Left lung (tissue), 10 donors: ENCODE data around the gene DDHD1. TPM values are rescaled to one million over a fixed set of nuclear protein-coding genes. Genes with fewer than 3 reads are reported as not detected.

Experiments used
- ATAC-seq: fragments of 200-7000 bp; cut with Tn5 transposase; one replicate; pipeline ENCODE4 v1.9.1; 2020; ENCODE audit warnings: moderate library complexity
- DNase-seq, 4 donors: peaks; one replicate each; pipeline ENCODE4 v3.0.0-alpha.2; 2013 to 2020
- H3K27ac ChIP-seq, 2 donors: fragments of 200-600 bp; sonication (generic) in 1 of 2; one replicate each; pipeline versions ENCODE4 v1.5.0 to v1.8.0; 2020 to 2021
- H3K27me3 ChIP-seq, 2 donors: fragments of 200-600 bp; sonication (generic) in 1 of 2; one replicate each; pipeline versions ENCODE4 v1.5.0 to v1.8.0; 2020 to 2021
- H3K36me3 ChIP-seq, 2 donors: fragments of 200-600 bp; sonication (generic) in 1 of 2; one replicate each; pipeline versions ENCODE4 v1.5.0 to v1.8.0; 2020 to 2021
- H3K4me1 ChIP-seq, 2 donors: fragments of 200-600 bp; one replicate each; pipeline ENCODE4 v1.8.0; 2021
- H3K4me3 ChIP-seq, 2 donors: fragments of 200-600 bp; sonication (generic) in 1 of 2; one replicate each; pipeline versions ENCODE4 v1.5.0 to v1.8.0; 2020 to 2021; ENCODE audit warnings: mild to moderate bottlenecking in 1 of 2
- H3K9me3 ChIP-seq, 2 donors: fragments of 200-600 bp; sonication (generic) in 1 of 2; one replicate each; pipeline versions ENCODE4 v1.5.0 to v1.8.0; 2020 to 2021
- intact Hi-C, 2 donors: fragments of 100-400 bp; cut with DNase I; formaldehyde crosslinking; loops; one replicate each; pipeline versions ENCODE4 v1.11.2 to v1.14.2; 2022
- polyA plus RNA-seq, 6 donors: library from polyadenylated mRNA; unstranded; fragments of 120-200 nt; gene quantifications; one replicate each; pipeline ENCODE4 v1.2.1, GENCODE V29; 2013; ENCODE audit not compliant: insufficient read length in 6 of 6
- total RNA-seq, 2 donors: library from RNA; stranded (reverse); fragmentation: NEBNext Ultra II Directional; extraction: Animal tissue kit (Norgen Biotek cat#: 25700); gene quantifications; one replicate each; pipeline ENCODE4 v1.2.1, GENCODE V29; 2021
- TF ChIP-seq, protein P1 (sequence below), 2 donors: fragments of 200-600 bp; sonication (generic) in 1 of 2; IDR thresholded peaks; one replicate each; pipeline versions ENCODE4 v1.5.0 to v1.8.0; 2021; ENCODE audit warnings: antibody characterized with exemption in 2 of 2
- donor health status: DM: no; HTN: yes; CAD: no.
- donor health status: DM: no; HTN: no; CAD: no.

Gene DDHD1
- total and polyA plus RNA-seq, 8 donors: 13.2 to 22.7 (median 21.1) TPM

- ATAC-seq (no peak), DNase-seq (no peak)
- TF ChIP-seq, protein P1, sequence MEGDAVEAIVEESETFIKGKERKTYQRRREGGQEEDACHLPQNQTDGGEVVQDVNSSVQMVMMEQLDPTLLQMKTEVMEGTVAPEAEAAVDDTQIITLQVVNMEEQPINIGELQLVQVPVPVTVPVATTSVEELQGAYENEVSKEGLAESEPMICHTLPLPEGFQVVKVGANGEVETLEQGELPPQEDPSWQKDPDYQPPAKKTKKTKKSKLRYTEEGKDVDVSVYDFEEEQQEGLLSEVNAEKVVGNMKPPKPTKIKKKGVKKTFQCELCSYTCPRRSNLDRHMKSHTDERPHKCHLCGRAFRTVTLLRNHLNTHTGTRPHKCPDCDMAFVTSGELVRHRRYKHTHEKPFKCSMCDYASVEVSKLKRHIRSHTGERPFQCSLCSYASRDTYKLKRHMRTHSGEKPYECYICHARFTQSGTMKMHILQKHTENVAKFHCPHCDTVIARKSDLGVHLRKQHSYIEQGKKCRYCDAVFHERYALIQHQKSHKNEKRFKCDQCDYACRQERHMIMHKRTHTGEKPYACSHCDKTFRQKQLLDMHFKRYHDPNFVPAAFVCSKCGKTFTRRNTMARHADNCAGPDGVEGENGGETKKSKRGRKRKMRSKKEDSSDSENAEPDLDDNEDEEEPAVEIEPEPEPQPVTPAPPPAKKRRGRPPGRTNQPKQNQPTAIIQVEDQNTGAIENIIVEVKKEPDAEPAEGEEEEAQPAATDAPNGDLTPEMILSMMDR (IDR thresholded peaks at IDR 0.05): no peak
- no peaks in the 10 kb centered on the region for H3K27me3 ChIP-seq
- no peak overlapping the region for H3K27ac ChIP-seq
- intact Hi-C loops: no loop called here
- H3K9me3 ChIP-seq: no peaks in the 10 kb centered on the region
- no peaks in the 10 kb centered on the region for H3K4me1 ChIP-seq
- H3K36me3 ChIP-seq: peaks cover 0 to 6% of the 10 kb centered on the region in 2 donors
- H3K4me3 ChIP-seq: no peak overlapping the region
These were observed 93.1 kb downstream of the DDHD1 start for GRCh38 chr14:53060046-53060445.

GRCh38 chr14:53055003-53055402 lies 98.1 kb downstream of the DDHD1 start:
- no peaks in the 10 kb centered on the region for H3K9me3 ChIP-seq
- no peak overlapping the region for H3K27ac ChIP-seq
- H3K27me3 ChIP-seq: no peaks in the 10 kb centered on the region
- intact Hi-C loops: loop anchor here in 1 of 2 donors (5.0 to 10.0 kb wide), 2 partner anchors 90 to 233 kb away; no protein-coding TSS in a partner anchor
- peaks cover 0 to 6% of the 10 kb centered on the region in 2 donors for H3K36me3 ChIP-seq
- ATAC-seq: peak; percentile 85
- peak in 2 of 4 donors; percentile 48 to 54 for DNase-seq
- no peaks in the 10 kb centered on the region for H3K4me1 ChIP-seq
- TF ChIP-seq, protein P1 (IDR thresholded peaks at IDR 0.05): peak; percentile 62 to 68
- H3K4me3 ChIP-seq: no peak overlapping the region

DNA sequence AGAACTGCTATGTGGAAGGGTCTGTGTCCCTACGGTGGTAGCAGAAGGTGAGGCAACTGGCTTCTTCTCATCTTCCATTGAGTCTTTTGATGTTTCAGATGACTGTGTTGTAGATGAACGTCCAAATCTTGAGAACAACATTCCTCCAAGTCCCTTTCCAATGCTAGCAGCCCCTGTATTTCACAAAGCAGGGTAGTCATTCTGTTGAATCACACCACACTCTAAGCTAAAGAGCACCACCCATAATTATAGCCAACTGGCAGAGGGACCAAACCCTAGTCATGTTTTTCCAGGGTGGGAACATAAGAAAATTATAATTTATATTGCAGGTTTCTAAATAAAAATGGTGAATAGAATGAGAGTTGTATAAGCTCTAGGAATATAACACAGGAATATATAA lies 98.7 kb downstream of the DDHD1 start:
- peak; percentile 24 for ATAC-seq
- TF ChIP-seq, protein P1 (IDR thresholded peaks at IDR 0.05): no peak
- no peaks in the 10 kb centered on the region for H3K27me3 ChIP-seq

GRCh38 chr14:53048631-53049030 lies 104.5 kb downstream of the DDHD1 start:
- Histone ChIP-seq H3K9me3 (no peaks in the 10 kb centered on the region), H3K4me1 (no peaks in the 10 kb centered on the region), H3K4me3 (no peak overlapping the region), H3K27ac (no peak overlapping the region), H3K36me3 (no peaks in the 10 kb centered on the region), H3K27me3 (no peaks in the 10 kb centered on the region)
- DNase-seq (no peak), ATAC-seq (no peak)
- TF ChIP-seq, protein P1 (IDR thresholded peaks at IDR 0.05): no peak
- intact Hi-C loops: no loop called here

More for the DNA sequence above, 98.7 kb downstream of the DDHD1 start:
- no peaks in the 10 kb centered on the region for H3K4me1 ChIP-seq
- H3K9me3 ChIP-seq: no peaks in the 10 kb centered on the region
- no peak overlapping the region for H3K27ac ChIP-seq
- no peak for DNase-seq
- intact Hi-C loops: loop anchor here in 1 of 2 donors (10.0 kb wide), 1 partner anchor 90 kb away; no protein-coding TSS in a partner anchor
- H3K4me3 ChIP-seq: no peak overlapping the region
- peaks cover 0 to 6% of the 10 kb centered on the region in 2 donors for H3K36me3 ChIP-seq

DNA sequence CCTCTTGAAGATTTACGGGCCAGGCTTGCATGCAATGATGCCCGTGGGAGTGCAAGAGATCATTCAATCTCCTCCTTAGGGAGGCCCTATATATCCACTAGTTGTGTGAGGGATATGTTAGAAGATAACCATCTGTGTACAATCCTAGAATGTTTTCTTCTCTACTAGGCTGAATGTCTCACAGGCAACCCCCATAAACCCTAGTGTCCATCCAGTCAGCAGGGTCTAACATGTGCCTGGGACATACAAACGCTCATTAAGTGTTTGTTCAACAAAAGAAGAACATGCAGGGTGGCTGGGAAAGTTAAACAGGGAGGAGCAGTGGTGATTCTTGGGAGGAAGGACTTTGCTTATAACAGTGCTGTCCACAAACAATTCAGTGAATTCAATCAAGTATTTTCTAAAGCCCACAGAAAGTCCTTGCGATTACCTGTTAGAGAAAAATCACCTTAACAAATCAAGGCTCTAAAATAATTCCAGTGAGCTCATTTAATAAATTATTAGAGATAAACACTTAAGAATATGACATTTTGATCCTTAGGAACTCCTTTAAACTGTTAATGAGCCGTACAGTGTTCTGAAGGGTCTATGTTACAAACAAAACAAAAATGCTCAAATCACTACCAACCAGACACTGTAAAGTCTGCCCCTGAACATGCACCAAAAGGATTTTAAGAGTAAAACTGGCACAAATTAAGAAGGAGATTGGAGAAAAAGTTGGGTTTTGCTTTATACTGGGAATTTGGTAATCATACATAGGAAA lies 105.6 kb downstream of the DDHD1 start:
- Histone ChIP-seq H3K27ac (no peak overlapping the region), H3K4me1 (no peaks in the 10 kb centered on the region), H3K27me3 (no peaks in the 10 kb centered on the region), H3K4me3 (no peak overlapping the region), H3K36me3 (no peaks in the 10 kb centered on the region), H3K9me3 (no peaks in the 10 kb centered on the region)
- ATAC-seq (no peak), DNase-seq (no peak)
- TF ChIP-seq, protein P1 (IDR thresholded peaks at IDR 0.05): no peak
- intact Hi-C loops: no loop called here
